Inflammatory macrophage (primary cell): Measurements from ENCODE around the gene ZNF775.

ENCODE experiments used
- DNase-seq, 2 donors: peaks; one replicate each; pipeline ENCODE4 v3.0.0-alpha.2; 2020 to 2022

Gene ZNF775

DNA sequence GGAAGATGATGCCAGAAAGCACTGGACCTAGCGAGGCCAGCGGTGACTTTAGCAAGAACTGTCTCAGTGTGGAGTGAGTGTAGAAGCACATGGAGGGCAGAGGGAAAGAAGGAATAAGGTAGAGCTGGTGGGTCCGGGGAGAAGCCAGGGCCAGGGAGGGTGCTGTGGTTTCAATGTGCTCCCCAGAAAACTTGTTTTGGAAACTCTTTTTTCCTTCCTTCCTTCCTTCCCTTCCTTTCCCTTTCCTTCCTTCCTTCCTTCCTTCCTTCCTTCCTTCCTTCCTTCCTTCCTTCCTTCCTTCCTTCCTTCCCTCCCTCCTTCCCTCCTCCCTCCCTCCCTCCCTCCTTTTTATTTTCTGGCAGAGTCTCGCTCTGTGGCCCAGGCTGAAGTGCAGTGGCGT, 32.2 kb upstream of the ZNF775 start:
- no peak for DNase-seq

GRCh38 chr7:150351587-150352194, 27.4 kb upstream of the ZNF775 start:
- DNase-seq, result peak; percentile 16 to 30

- no peak for DNase-seq
Observed at GRCh38 chr7:150355666-150356059, 23.5 kb upstream of the ZNF775 start.

- DNase-seq, result peak; percentile 24 to 45
Observed at GRCh38 chr7:150356265-150356897, 22.7 kb upstream of the ZNF775 start.

GRCh38 chr7:150357270-150357669, 21.9 kb upstream of the ZNF775 start:
- peak; percentile 14 to 45 for DNase-seq

- DNase-seq, result peak; percentile 28 to 68
Observed at GRCh38 chr7:150357771-150358427, 21.2 kb upstream of the ZNF775 start.

- no peak for DNase-seq
Observed at GRCh38 chr7:150358433-150358832, 20.7 kb upstream of the ZNF775 start.

DNA sequence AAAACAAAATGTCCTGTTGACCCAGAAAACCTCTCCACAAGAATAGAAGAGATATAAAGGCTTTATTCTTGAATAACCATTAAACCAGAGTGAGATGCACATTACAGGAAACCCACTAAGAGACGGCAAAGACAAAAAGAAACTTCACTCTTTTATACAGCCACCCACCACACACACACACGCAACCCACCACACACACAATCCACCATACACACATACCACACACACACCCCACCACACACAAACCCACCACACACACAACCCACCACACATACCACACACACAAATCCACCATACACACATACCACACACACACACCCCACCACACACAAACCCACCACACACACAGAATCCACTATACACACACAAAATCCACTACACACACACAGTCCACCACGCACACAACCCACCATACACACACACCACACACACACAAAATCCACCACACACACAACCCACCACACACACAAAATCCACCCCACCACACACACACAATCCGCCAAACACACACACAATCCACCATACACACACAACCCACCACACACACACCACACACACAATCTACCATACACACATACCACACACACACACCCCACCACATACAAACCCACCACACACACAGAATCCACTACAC, 20.0 kb upstream of the ZNF775 start:
- no peak for DNase-seq

DNA sequence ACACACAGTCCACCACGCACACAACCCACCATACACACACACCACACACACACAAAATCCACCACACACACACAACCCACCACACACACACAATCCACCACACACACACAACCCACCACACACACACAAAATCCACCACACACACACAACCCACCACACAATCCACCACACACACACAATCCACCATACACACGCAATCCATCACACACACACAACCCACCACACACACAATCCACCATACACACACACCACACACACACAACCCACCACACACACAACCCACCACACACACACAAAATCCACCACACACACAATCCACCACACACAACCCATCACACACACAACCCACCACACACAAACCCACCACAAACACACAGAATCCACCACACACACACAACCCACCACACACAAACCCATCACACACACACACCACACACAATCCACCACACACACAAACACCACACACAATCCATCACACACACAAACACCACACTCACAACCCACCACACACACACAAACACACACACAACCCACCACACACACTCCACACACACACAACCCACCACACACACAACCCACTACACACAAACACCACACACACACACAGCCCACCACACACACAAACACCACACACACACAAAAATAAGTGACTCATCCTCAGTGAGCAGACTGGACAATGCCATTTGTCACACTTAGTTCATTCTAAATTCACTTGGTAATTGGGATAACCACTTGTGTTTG, 19.3 kb upstream of the ZNF775 start:
- no peak for DNase-seq

DNA sequence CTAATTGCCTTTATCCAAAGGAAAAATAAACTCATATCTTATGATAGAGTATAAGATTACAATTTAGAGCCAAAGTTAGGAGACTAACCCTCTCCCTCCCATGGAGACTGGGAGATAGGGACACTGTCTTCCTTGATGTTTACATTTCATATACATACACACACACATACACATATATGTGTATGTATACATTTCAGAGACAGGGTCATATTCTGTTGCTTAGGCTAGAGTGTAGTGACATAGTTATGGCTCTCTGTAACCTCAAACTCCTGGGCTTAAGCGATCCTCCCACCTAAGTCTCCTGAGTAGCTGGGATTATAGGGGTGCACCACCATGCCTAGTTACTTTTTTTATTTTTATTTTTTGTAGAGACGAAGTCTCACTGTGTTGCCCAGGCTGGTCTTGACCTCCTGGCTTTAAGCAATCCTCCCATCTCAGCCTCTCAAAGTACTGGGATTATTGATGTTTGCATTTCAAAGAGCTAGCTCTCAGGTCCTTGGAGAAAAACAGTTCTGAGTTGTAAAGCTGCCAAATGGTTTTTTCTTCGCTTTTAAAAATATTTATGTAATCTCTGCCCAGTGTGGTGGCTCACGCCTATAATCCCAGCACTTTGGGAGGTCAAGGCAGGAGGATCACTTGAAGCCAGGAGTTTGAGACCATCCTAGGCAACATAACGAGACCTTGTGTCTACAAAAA, 18.6 kb upstream of the ZNF775 start:
- DNase-seq, result no peak

DNA sequence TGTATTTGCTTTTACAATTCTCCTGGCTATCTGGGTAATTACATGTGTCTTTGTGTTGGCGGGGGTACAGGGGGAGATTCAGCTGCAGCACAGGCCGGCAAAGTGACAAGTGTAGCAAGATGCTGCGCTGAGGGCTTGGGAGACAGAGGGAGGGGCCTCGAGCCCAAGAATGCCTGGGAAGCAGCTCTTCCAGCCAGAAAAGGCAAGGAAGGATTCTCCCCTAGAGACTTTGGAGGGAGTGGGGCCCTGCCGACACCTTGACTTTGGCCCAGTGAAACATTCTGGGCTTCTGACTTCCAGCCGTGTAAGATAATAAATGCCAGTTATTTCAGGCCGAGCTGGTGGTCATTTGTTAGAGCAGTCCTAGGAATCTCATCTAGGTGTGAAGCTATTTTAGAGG, 17.7 kb upstream of the ZNF775 start:
- no peak for DNase-seq

DNA sequence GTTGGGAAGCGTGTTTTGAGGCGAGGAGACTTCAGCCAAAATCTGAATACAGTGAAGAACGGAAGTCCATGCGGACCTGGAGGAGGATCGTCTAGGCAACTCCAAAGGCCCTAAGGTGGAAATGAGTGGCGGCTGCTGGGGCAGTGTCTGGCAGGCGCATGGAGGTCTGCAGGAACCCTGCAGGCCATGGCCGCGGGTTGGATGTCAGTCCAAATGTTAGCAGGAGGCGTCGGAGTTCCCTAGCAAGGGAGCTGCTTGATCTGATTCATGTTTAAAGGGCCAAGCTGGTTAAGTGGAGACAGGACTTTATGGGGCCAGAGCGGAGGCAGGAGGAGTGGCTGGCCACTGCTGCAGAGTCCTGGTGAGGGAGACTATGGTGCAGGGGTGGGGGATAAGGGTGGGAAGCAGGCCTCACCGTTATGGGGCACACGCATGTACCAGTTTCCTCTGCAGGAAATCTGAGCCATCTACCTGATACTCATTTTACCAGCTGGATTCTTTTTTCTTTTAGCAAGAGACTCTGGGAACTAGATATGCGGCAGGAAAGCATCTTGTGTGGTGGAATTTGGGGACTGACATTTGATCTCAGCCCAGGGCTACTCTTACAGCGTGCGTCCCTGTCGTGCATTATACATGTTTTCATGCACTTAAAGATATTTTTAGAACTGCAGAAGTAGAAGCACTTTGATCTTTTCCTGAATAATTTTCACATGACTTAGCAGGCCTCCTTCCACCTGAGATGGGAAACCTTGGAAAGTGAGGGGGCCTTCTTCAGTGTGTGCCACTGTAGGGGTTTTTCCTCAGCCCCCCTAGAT, 17.1 kb upstream of the ZNF775 start:
- no peak for DNase-seq

DNA sequence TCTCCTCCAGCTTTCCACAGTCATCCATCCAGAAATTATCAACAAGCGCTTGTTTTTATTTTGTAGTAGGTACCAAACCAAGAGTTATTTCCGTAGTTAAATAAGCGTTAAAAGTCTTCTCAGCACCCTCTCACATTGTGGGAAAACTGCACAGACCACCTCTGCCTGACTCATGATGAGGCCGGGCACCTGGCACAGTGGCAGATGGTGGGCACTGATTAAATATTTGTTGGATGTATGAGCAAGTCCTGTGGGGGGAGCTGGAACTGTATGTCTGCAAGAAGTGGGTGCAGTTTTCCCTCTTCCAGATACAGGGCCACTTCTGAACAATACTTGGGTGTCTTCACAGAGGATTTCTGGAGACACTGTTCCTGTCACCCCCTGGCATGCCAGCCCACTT, 15.8 kb upstream of the ZNF775 start:
- no peak for DNase-seq

- peak; percentile 80 to 82 for DNase-seq
Observed at GRCh38 chr7:150363872-150364271, 15.3 kb upstream of the ZNF775 start.

DNA sequence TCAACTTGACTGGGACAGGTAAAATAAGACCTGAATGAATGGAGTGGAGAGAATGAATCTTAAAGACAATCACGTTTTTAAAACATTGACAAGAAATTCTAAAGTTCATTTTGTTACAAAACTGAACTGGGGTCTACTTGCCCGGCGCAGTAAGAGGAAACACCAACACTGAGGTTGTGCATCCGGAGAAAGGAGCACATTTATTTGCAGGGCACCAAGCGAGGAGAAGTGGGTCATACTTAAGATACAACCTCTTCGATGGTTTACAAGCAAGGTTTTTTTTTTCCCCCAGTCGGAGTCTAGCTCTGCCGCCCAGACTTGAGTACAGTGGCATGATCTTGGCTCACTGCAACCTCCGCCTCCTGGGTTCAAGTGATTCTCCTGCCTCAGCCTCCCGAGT, 13.9 kb upstream of the ZNF775 start:
- DNase-seq, result no peak

- peak; percentile 35 to 78 for DNase-seq
Observed at GRCh38 chr7:150365673-150366398, 13.3 kb upstream of the ZNF775 start.

GRCh38 chr7:150367677-150368095, 11.4 kb upstream of the ZNF775 start:
- no peak for DNase-seq

DNA sequence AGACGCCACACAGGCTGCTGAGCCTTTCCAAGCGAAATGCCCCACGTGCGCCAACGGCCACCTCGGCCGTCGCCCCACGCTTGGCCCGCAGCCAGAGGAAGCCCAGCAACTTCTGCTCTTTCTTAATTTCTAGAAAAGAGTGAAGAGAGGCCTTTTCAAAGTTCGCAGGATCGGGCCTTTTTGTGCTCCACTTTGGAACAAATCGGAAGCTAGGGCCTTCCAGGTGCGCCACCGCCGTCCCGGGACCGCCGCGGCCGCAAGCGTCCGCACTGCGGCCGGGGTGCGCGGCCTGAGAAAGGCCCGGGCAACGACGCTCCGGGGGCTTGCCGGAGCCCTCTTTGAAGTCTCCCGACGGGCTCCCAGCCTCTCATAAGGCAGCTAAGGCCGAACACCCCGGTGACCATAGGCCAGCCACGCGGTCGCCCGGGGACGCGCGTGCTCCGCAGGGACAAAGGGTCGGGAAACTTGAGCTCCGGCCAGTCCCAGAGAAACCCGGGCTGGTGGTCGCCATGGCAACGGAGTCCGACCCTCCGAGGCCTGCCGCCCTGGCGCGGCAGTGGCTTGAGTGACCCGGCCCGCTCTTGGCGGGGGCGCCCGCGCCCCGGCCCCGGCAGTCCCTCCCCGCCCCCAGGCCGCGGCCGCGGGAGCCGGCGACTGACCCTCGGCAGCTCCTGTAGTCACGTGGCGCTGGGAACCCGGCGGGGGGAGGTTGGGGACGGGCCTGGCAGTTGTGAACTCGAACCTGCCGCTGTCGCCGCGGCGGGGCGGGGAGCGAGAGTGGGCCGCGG, 10.8 kb upstream of the ZNF775 start, which contains the start of gene REPIN1:
TSS of gene REPIN1 (plus strand) at position 727 of the 788 bp plus-strand sequence. CDS start 890 bp downstream, outside the sequence.
- peak; percentile 78 to 89 for DNase-seq

DNA sequence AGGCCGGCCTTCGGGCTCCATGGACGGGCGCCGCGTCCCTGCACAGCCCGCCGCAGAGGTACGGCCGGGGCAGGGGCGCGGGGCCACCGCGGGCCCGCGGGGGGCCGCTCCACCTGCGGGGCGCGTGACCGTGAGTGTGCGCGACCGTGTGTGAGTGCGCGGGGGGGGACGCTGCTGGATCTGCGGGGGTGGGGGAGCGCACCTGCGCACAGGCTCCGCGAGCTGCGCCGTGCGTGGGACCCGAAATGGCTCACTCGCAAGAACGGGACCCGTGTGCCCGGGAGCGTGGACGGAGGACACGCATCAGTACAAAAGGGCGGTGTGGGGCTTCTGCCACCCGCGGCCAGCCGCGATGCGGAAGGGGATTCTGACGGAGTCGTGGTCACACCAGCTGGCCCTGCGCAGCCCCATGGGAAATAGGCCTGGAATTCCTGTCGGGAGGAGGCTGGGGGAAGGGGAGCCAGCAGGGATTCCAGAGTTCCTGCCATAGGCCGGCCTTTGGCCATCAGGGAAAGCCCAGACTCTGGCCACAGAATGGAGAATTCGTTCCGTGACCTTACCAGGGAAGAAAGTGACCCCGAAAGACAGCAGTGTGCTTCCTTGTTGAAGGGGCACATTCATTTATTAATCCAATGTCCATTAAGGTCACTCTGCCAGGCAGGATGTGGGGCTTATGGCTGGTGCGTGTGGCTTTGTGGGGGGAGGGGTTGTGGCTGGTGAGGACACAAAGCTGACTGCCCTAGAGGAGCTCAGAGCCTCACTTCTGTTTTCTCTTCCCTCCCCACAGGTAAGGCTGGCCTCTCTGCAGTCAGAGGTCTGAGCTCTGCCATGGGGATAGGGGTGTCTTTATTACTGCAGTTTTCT, 10.0 kb upstream of the ZNF775 start:
- DNase-seq, result peak; percentile 24 to 48
